ENCODE measurements around the gene LILRA1.

DNA sequence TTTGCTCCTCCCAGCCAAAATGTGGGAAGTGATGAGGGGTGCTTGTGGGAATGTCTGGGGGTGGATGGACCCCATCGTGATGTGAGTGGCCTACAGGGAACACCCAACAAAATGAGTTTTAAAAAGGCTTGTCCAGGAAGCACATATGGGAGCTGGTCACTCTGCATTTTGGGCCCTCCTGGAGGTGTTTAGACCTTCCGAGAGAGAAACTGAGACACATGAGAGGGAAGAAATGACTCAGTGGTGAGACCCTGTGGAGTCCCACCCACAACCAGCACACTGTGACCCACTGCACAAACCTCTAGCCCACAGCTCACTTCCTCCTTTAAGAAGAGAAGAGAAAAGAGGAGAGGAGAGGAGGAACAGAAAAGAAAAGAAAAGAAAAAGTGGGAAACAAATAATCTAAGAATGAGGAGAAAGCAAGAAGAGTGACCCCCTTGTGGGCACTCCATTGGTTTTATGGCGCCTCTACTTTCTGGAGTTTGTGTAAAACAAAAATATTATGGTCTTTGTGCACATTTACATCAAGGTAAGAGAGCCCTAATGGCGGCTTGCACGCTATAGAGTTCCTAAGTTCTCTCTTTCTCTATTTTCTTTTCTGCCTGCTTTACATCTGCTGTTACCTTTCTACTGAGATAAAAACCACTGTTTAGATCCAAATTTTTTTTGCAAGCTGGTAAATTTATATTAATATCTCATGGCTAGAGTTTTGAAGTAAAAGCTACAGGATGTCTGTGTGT, 23.6 kb downstream of the LILRA1 start:
- TF ChIP-seq, protein P1, sequence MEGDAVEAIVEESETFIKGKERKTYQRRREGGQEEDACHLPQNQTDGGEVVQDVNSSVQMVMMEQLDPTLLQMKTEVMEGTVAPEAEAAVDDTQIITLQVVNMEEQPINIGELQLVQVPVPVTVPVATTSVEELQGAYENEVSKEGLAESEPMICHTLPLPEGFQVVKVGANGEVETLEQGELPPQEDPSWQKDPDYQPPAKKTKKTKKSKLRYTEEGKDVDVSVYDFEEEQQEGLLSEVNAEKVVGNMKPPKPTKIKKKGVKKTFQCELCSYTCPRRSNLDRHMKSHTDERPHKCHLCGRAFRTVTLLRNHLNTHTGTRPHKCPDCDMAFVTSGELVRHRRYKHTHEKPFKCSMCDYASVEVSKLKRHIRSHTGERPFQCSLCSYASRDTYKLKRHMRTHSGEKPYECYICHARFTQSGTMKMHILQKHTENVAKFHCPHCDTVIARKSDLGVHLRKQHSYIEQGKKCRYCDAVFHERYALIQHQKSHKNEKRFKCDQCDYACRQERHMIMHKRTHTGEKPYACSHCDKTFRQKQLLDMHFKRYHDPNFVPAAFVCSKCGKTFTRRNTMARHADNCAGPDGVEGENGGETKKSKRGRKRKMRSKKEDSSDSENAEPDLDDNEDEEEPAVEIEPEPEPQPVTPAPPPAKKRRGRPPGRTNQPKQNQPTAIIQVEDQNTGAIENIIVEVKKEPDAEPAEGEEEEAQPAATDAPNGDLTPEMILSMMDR (conservative IDR thresholded peaks at IDR 0.05): no peak
- TF ChIP-seq ZFX (IDR thresholded peaks at IDR 0.05): no peak

Data from C4-2B (cell line).